NB4 (cell line): Measurements from ENCODE around the gene TRIM2.

Experiments used
- DNase-seq: peaks from one replicate; pipeline ENCODE4 v3.0.0; 2010; ENCODE audit warnings: low read depth
- H3K4me3 ChIP-seq: one replicate; pipeline ENCODE4 v1.5.1; 2011; ENCODE audit warnings: mild to moderate bottlenecking, low read depth, low read length, moderate library complexity
- CTCF ChIP-seq: IDR thresholded peaks from one replicate; pipeline ENCODE4 v1.5.1; 2012; ENCODE audit warnings: low read depth, low read length
- MAX ChIP-seq: IDR thresholded peaks from 2 replicates; pipeline ENCODE4 v1.6.1; 2011; ENCODE audit warnings: low read depth, low read length
- MYC ChIP-seq: IDR thresholded peaks from 2 replicates; pipeline ENCODE4 v1.6.1; 2011; ENCODE audit warnings: low read depth, low read length
- POLR2A ChIP-seq: IDR thresholded peaks from 2 replicates; pipeline ENCODE4 v1.6.1; 2011; ENCODE audit warnings: mild to moderate bottlenecking; ENCODE audit not compliant: insufficient read length; ENCODE audit errors: extremely low read depth

The TRIM2 gene

GRCh38 chr4:153273751-153274150 lies 69.5 kb downstream of the TRIM2 start:
- no peak overlapping the region for H3K4me3 ChIP-seq
- DNase-seq = no peak
- no peak for TF ChIP-seq CTCF
- no peak for TF ChIP-seq POLR2A
- TF ChIP-seq MAX = no peak
- no peak for TF ChIP-seq MYC

- no peak overlapping the region for H3K4me3 ChIP-seq
- TF ChIP-seq MYC (no peak), MAX (no peak), POLR2A (no peak), CTCF (no peak)
- DNase-seq = no peak
Observed at GRCh38 chr4:153274967-153275366, 70.7 kb downstream of the TRIM2 start.

- no peak overlapping the region for H3K4me3 ChIP-seq
- DNase-seq = no peak
- no peak for TF ChIP-seq MAX
- no peak for TF ChIP-seq POLR2A
- no peak for TF ChIP-seq MYC
- TF ChIP-seq CTCF = no peak
Observed at GRCh38 chr4:153275380-153276276, 71.4 kb downstream of the TRIM2 start.

GRCh38 chr4:153276971-153277370 lies 72.7 kb downstream of the TRIM2 start:
- H3K4me3 ChIP-seq = no peak overlapping the region
- DNase-seq = no peak
- TF ChIP-seq MYC = no peak
- no peak for TF ChIP-seq POLR2A
- no peak for TF ChIP-seq CTCF
- TF ChIP-seq MAX = no peak

- DNase-seq = no peak
- H3K4me3 ChIP-seq = no peak overlapping the region
- TF ChIP-seq CTCF (no peak), POLR2A (no peak), MAX (no peak), MYC (no peak)
Observed at GRCh38 chr4:153281476-153281875, 77.2 kb downstream of the TRIM2 start.

GRCh38 chr4:153282023-153282422 lies 77.8 kb downstream of the TRIM2 start:
- TF ChIP-seq CTCF = no peak
- no peak for TF ChIP-seq MYC
- TF ChIP-seq MAX = no peak
- H3K4me3 ChIP-seq = no peak overlapping the region
- DNase-seq = no peak
